Kidney (tissue), 14 donors: Measurements from ENCODE around the gene DHRS11. TPM values are rescaled to one million over a fixed set of nuclear protein-coding genes. Genes with fewer than 3 reads are reported as not detected.
A peak's percentile ranks its signal among the peaks of the same experiment; 100 is the strongest.

ENCODE experiments used
- DNase-seq, 5 donors: peaks; one replicate each; pipeline ENCODE4 v3.0.0-alpha.2; 2013 to 2020
- FAIRE-seq: peaks from 2 replicates; lab custom pipeline; 2012; peaks lifted over from hg19 to GRCh38; lab: Jason Lieb, UNC
- H3K27ac ChIP-seq, 2 donors: one replicate each; pipeline ENCODE4 v1.7.0; 2013; ENCODE audit warnings: low read depth in 2 of 2, low read length in 2 of 2, inconsistent platforms in 1 of 2
- H3K27me3 ChIP-seq: one replicate; pipeline ENCODE4 v1.7.1; 2013; ENCODE audit warnings: low read length, inconsistent platforms; ENCODE audit not compliant: control insufficient read depth, insufficient read depth
- H3K36me3 ChIP-seq, 3 donors: one replicate each; pipeline versions ENCODE4 v1.7.0 to v1.7.1; 2013; ENCODE audit warnings: low read length in 3 of 3, control low read depth in 1 of 3, inconsistent platforms in 1 of 3; ENCODE audit not compliant: insufficient read depth in 3 of 3, control insufficient read depth in 2 of 3
- H3K4me1 ChIP-seq, 3 donors: one replicate each; pipeline versions ENCODE4 v1.7.0 to v1.7.1; 2013; ENCODE audit warnings: low read length in 3 of 3, inconsistent platforms in 1 of 3, low read depth in 1 of 3; ENCODE audit not compliant: control insufficient read depth in 2 of 3, insufficient read depth in 2 of 3
- H3K4me3 ChIP-seq, 3 donors: one replicate each; pipeline versions ENCODE4 v1.7.0 to v1.8.1; 2013; ENCODE audit warnings: low read length in 3 of 3, control low read depth in 1 of 3, inconsistent platforms in 1 of 3
- H3K9ac ChIP-seq, 3 donors: one replicate each; pipeline versions ENCODE4 v1.7.0 to v1.7.1; 2013; ENCODE audit warnings: low read length in 3 of 3, control low read depth in 1 of 3, inconsistent platforms in 1 of 3
- H3K9me3 ChIP-seq, 3 donors: one replicate each; pipeline versions ENCODE4 v1.7.0 to v1.7.1; 2013; ENCODE audit warnings: low read length in 3 of 3, control low read depth in 1 of 3, inconsistent platforms in 1 of 3; ENCODE audit not compliant: control insufficient read depth in 2 of 3, insufficient read depth in 1 of 3
- CTCF ChIP-seq: IDR thresholded peaks from 3 replicates; pipeline ENCODE4 v1.5.1; 2012; ENCODE audit warnings: mild to moderate bottlenecking, moderate library complexity, borderline replicate concordance; ENCODE audit not compliant: insufficient read depth; ENCODE audit errors: extremely low read depth
- intact Hi-C: fragments of 100-400 bp; cut with DNase I; formaldehyde crosslinking; loops from one replicate; pipeline ENCODE4 v1.11.1; 2022
- polyA plus RNA-seq: library from polyadenylated mRNA; stranded (reverse); fragments of 350-450 nt; fragmentation: Illumina TruSeq; extraction: RNeasy Lipid Tissue Mini Kit (QIAGEN cat#74804); gene quantifications from one replicate; pipeline ENCODE4 v1.2.3, GENCODE V29; 2014; ENCODE audit warnings: low read depth, low replicate concordance; ENCODE audit not compliant: insufficient read depth
- total RNA-seq: library from RNA; stranded (reverse); fragmentation: NEBNext Ultra II Directional; extraction: Animal tissue kit (Norgen Biotek cat#: 25700); gene quantifications from one replicate; pipeline ENCODE4 v1.2.1, GENCODE V29; 2021
- donor health status: control.
- donor health status: control.
- donor health status: control.
- donor health status: control.
- donor health status: control.
- donor health status: DM: yes; HTN: yes; CAD: no.
- donor health status: Normal renal cell carcinoma (clear cell type).

DHRS11 gene
- total and polyA plus RNA-seq, 2 donors from 2014 or later, result 11.8 to 40.7 TPM

- Histone ChIP-seq H3K27me3 (no peaks in the 10 kb centered on the region), H3K4me1 (no peaks in the 10 kb centered on the region), H3K9me3 (no peaks in the 10 kb centered on the region), H3K36me3 (no peaks in the 10 kb centered on the region), H3K9ac (no peak overlapping the region), H3K4me3 (no peak overlapping the region), H3K27ac (no peak overlapping the region)
- intact Hi-C loops, result no loop called here
- FAIRE-seq (no peak), DNase-seq (peak in 1 of 5 donors; percentile 63)
- no peak for TF ChIP-seq CTCF
These were observed 20.6 kb downstream of the DHRS11 start for GRCh38 chr17:36612323-36612722.

- H3K27me3 ChIP-seq, result no peaks in the 10 kb centered on the region
These were observed 21.5 kb downstream of the DHRS11 start for GRCh38 chr17:36613155-36613554.

GRCh38 chr17:36614081-36614480 is 22.4 kb downstream of the DHRS11 start:
- intact Hi-C loops, result no loop called here
- H3K27me3 ChIP-seq, result no peaks in the 10 kb centered on the region
- H3K4me1 ChIP-seq, result no peaks in the 10 kb centered on the region
- no peak overlapping the region for H3K9ac ChIP-seq
- no peaks in the 10 kb centered on the region for H3K36me3 ChIP-seq
- DNase-seq (no peak), FAIRE-seq (no peak)
- H3K9me3 ChIP-seq, result no peaks in the 10 kb centered on the region
- no peak overlapping the region for H3K4me3 ChIP-seq
- no peak for TF ChIP-seq CTCF
- H3K27ac ChIP-seq, result no peak overlapping the region

More at GRCh38 chr17:36613155-36613554, 21.5 kb downstream of the DHRS11 start:
- H3K9me3 ChIP-seq, result no peaks in the 10 kb centered on the region
- H3K27ac ChIP-seq, result no peak overlapping the region
- H3K4me1 ChIP-seq, result no peaks in the 10 kb centered on the region
- FAIRE-seq (no peak), DNase-seq (peak in 1 of 5 donors; percentile 37)
- no peak for TF ChIP-seq CTCF
- intact Hi-C loops, result no loop called here
- H3K4me3 ChIP-seq, result no peak overlapping the region
- H3K9ac ChIP-seq, result no peak overlapping the region
- no peaks in the 10 kb centered on the region for H3K36me3 ChIP-seq

- Histone ChIP-seq H3K9ac (no peak overlapping the region), H3K9me3 (no peaks in the 10 kb centered on the region), H3K4me3 (no peak overlapping the region), H3K36me3 (no peaks in the 10 kb centered on the region), H3K27me3 (no peaks in the 10 kb centered on the region), H3K27ac (no peak overlapping the region), H3K4me1 (no peaks in the 10 kb centered on the region)
- no peak for FAIRE-seq
- intact Hi-C loops, result no loop called here
- no peak for TF ChIP-seq CTCF
- peak in 4 of 5 donors; percentile 81 to 88 (median 87) for DNase-seq
These were observed 23.3 kb downstream of the DHRS11 start for GRCh38 chr17:36614933-36615332.
